Stimulated activated CD4-positive, alpha-beta T cell treated with anti-CD3 and anti-CD28 coated beads, TNF-alpha, amount 100 ng/mL, for 48 hours (primary cell): ENCODE data around the gene RNU1-4.
"Not testable (repeated sequence)": the region's sequence is repeated elsewhere in the genome, so short reads cannot be mapped to it uniquely, and the experiment has no call there.

Experiments used
- DNase-seq, 3 donors: peaks; one replicate each; pipeline ENCODE4 v3.0.0-alpha.2; 2020; ENCODE audit warnings: low read depth in 3 of 3

Gene RNU1-4

GRCh38 chr1:16740047-16740964 lies at the start of gene RNU1-4:
TSS of gene RNU1-4 (plus strand) at chr1:16740516.
- not testable (repeated sequence) for DNase-seq

DNA sequence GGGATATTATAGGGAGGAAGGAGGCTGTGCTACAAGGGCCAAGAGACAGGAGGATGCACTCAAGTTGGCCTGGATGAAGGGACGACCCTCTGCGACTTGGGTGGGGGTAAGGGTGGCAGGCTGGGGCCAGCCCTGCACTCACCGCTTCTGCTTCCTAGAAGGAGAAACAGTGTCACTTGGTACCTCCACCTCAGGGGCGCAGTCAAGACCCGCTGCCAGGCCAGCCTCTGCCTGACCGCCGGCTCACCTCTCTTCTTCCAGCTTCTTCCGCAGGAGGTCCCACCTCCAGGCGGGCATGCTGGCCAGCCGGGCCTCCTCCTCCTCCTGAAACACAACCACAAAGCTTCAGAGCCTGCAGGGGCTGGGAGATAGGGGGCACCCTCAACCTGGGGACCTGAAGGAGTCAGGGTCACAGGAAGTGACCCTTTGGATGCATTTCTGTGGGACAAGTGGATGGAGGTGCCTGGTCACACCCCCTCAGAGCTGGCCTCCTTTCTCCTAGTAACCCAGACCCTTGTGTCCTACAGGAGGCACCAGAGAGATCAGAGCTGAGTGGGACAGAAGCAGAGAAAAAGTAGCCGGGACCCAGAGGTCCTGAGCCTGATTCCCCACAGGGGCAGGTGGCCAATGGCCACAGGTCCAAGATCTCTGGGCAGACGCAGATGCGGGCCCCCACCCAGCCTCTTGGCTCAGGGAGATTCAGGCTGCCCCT lies 49.2 kb upstream of the RNU1-4 start:
- DNase-seq: not testable (repeated sequence)

- not testable (repeated sequence) for DNase-seq
Observed at GRCh38 chr1:16692283-16692682, 48.0 kb upstream of the RNU1-4 start.

- DNase-seq: not testable (repeated sequence)
Observed at GRCh38 chr1:16692717-16693448, 47.4 kb upstream of the RNU1-4 start.

DNA sequence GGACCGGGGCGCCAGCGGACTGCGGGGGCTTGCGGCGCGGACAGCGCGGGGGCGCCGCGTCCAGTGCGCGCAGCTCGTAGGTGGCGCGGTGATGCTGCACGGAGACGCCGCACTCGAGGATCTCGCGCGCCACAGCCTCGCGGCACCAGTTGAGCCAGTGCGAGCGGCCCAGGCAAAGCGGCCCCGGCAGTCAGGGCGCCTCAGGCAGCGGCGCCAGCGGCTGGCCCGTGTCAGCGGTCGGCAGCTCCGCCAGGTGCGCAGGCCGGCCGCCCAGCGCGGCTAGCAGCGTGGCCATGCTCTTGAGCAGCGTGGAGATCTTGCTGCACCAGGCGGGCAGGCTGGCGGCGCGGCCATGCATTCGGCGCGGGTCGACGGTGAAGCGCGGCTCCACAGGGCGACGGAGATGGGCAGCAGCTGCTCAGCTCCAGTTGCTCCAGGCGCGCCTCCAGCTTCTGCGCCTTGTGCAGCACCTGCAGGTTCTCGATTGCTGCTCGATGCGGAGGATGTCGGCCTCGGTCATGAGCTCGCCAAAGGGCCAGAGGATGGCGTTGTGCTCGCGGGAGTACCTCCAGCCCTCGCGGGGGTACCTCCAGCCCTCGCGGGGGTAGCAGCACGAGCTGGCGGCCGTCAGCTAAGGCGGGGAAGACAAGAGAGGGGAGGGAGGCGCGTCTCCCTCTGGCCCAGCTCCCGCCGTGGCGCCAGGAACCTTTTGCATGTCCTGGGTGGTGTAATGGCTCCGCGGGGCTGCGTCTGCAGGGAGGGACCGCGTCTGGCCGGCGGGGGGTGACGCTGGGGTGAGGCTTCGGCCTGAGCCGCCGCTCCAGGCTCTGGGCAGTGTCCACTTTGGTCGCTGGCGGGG lies 46.6 kb upstream of the RNU1-4 start:
- not testable (repeated sequence) for DNase-seq

- DNase-seq: not testable (repeated sequence)
Observed at GRCh38 chr1:16694308-16694702, 46.0 kb upstream of the RNU1-4 start.

DNA sequence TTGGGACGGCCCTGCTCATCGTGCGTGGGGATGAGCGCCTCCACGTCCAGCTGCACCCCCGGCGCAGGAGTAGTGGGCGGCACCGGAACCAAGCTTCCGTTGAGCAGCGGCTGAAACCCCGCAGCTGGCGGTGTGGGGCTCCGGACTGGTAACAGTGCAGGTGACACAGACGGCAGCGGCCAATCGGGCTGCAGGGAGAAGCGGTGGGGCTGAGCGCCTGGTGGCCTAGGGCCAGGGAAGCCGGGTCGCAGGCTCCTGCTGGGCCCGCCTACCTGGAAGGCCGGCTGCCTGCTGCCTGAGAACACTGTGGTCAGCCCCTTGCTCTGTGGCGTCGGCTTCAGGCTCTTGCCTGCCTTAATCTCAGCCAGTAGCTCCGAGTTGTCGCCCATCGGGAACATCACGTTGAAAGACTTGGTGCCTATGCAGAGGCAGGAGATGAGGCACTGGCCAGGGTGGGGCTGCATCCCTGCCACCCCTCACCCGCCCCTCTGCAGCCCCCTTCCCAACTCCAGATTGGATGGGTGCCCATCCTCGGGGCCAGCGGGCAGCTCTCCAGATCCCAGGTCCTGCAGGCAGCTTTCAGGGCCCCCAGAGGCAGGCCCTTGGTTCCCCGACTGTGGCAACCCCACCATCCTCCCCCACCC lies 43.7 kb upstream of the RNU1-4 start:
- DNase-seq: not testable (repeated sequence)

DNA sequence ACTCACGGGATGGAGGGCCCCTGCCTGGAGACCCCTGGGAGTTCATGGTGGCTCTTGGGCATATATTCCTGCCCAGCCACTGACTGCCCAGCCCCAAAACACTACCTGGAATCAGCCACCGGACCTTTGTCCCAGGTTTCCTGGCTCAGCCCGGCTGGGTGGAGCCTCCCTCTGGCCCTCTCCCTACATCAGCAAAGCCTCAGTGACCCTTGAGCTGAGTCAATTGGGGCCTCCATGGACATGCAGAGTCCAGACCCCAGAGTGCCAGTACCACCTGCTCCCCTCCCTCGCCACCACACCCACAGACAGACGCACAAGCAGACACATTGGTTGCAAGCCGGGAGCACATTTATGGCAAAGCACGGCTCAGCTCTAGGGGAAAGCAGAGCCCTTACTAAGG lies 43.2 kb upstream of the RNU1-4 start:
- not testable (repeated sequence) for DNase-seq

DNA sequence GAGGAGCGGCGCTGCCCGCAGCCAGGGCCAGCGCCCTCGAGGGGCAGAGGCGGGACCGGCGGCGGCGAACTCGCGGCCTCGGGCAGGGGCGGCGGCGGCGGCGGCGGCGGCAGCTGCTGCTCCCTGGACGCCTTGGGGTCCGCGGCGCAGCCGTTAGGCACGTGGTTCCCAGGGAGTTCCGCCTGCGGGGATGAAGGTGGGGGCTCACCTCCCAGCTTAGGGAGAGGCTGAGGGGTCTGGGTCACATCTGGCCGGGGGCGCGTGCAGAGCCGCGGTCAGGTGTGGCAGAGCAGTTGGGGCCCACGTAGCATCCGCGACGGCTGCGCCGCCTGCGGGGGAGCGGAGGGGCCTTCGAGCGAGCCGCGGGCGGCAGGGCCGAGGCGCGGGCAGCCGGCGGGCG lies 40.9 kb upstream of the RNU1-4 start:
- not testable (repeated sequence) for DNase-seq

- not testable (repeated sequence) for DNase-seq
Observed at GRCh38 chr1:16700138-16700895, 40.0 kb upstream of the RNU1-4 start.

GRCh38 chr1:16701189-16701588 lies 39.1 kb upstream of the RNU1-4 start:
- not testable (repeated sequence) for DNase-seq

DNA sequence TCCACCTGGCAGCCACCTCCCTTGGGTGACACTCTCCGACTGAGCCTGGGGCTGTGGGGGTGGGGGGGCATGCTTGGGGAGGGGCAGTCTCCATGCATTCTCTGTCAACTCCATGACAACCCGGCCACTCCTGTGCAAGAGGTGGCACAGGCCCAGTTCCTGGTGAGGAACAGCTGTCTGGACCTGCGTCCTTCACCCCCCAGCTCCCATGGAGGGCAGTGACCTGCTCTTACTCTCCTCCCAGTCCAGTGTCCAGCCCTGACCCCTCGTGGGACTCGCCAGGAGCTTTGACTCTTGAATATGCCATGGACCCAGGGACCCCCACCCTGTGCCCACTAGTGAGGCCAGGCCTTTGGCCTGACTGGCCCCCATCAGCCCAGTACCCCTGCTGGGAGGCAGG lies 38.0 kb upstream of the RNU1-4 start:
- not testable (repeated sequence) for DNase-seq

GRCh38 chr1:16703141-16703540 lies 37.2 kb upstream of the RNU1-4 start:
- DNase-seq: not testable (repeated sequence)

GRCh38 chr1:16703602-16704001 lies 36.7 kb upstream of the RNU1-4 start:
- DNase-seq: not testable (repeated sequence)

DNA sequence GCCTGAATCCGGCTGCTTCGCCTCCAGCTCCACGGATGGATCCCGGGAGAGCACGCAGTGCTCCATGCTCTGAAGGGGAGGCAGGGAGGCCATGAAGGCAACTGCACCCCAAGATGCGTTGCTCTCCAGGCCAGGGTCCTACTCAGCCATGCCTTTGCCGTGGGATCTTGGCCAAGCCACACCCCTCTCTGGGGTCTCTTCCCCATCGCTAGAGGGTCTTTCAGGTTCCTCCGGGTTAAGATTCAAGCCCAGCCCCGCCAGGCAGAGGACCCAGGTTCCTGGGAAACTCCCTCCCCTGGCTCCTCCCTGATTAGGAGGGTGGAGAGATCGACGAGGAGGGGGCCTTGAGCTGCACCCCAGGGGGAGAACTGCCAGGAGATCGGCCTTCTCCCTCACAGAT lies 36.2 kb upstream of the RNU1-4 start:
- not testable (repeated sequence) for DNase-seq

DNA sequence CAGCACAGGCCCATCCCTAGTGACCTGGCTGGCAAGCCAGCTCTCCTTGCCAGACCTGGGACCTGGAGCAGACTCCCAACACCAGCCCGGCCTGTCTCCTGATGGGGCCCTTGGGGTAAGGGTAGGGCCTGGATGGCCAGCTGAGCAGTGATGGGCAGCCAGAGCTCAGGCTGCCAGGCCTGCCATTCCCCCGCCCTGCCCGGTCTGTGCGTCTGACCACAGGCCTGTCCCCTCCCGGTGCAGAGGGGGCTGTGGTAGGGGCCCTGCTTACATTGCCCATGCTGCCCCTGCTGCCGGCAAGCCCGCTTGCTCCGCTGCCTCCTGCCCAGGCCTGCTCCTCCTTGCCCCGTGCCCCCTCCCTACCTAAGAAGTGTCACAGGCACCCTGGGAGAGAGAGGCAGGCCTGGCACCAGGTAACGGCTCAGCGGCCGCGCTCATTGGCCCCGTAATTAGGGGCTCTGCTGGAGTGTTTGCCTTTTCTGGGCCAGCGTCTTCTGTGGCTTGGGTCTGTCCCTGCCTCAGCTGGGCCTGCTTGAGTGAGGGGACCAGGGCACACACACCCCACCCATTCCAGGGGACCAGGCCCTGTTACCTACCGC lies 35.7 kb upstream of the RNU1-4 start:
- not testable (repeated sequence) for DNase-seq

GRCh38 chr1:16706302-16706701 lies 34.0 kb upstream of the RNU1-4 start:
- DNase-seq: not testable (repeated sequence)

DNA sequence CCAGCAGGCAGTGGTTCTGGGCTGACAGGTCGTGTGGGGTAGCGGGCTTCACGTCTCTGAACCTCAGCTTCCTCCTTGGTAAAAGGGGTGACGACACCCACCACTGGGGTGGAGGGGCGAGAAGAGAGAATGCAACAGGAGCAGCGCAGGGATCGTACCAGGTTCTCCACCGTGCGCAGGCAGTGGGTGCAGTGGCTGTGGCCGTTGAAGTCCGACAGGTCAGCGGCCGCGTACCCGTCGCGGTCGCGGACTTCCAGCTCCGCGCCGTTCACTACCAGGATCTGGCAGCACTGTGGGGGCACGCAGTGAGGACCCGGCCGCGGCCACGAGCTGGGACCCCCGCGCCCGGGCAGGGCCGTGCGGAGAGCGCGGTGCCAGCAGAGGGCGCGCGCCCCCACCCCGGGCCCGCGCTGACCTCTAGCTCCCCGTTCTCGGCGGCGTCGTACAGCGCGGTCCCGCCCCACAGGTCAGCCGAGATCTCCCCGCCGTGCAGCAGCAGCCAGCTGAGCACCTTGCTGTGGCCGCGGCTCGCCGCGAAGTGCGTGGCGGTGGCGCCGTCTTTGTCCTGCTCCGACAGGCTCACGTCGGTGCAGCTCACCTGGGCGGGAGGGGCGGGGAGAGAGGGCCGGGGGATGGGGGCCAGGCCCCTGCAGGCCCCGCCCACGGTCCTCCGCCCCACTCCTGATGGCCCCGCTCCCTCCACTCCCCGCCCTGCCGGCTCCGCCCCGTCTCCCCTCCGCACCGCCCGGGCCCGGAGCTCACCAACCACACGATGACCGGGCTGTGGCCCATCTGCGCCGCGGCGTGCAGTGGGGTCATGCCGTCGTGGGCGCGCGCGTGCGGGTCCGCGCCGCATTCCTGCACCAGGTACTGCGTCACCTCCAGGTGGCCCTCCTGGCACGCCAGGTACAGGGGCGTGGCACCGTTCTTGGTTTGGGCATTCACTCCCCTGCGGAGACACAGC lies 32.9 kb upstream of the RNU1-4 start:
- not testable (repeated sequence) for DNase-seq
